Measurements from ENCODE around the gene TMEM91. TPM values are rescaled to one million over a fixed set of nuclear protein-coding genes. Genes with fewer than 3 reads are reported as not detected.

Gene TMEM91
- total and polyA plus RNA-seq, 9 of the 15 experiments (the other 6 are each of a cell fraction or from before 2014, with no cell fraction given), result 1.2 to 5.2 (median 2.7) TPM

GRCh38 chr19:41353466-41354342 is 22.6 kb upstream of the TMEM91 start, which contains the start of gene TGFB1 (continued):
- TF ChIP-seq MECOM (CRISPR knock-in tag; IDR thresholded peaks at IDR 0.05) (no peak), OTX1 (CRISPR knock-in tag; IDR thresholded peaks at IDR 0.05) (peak; percentile 63; the same call in 1 of the 2 replicates), RCOR1 (IDR thresholded peaks at IDR 0.05; ENCODE audit: borderline replicate concordance in 1 of 2, low read depth in 2 of 2, low read length in 2 of 2) (peak in 1 of 2 experiments; percentile 57; a peak in 2 of 4 replicates), PHB2 (IDR thresholded peaks at IDR 0.05; ENCODE audit: low read depth) (no peak), CAMTA2 (CRISPR knock-in tag; conservative IDR thresholded peaks at IDR 0.05) (no peak), ASH1L (IDR thresholded peaks at IDR 0.05; ENCODE audit: borderline replicate concordance, low read depth, partially characterized antibody) (no peak), CXXC5 (CRISPR knock-in tag; IDR thresholded peaks at IDR 0.05) (peak; percentile 87), ID3 (CRISPR knock-in tag; IDR thresholded peaks at IDR 0.05) (no peak), ID3 (tag; IDR thresholded peaks at IDR 0.05) (no peak), ZKSCAN3 (CRISPR knock-in tag; IDR thresholded peaks at IDR 0.05) (no peak), ZFP30 (CRISPR knock-in tag; IDR thresholded peaks at IDR 0.05; ENCODE audit: borderline replicate concordance) (no peak), ZNF280B (CRISPR knock-in tag; IDR thresholded peaks at IDR 0.05) (no peak), SUPT5H (IDR thresholded peaks at IDR 0.05) (0 out of 2 replicates have a peak, but pooled peaks have one; percentile 39), SMARCE1 (IDR thresholded peaks at IDR 0.05) (no peak; the same call in 1 of the 2 replicates), KDM1A (IDR thresholded peaks at IDR 0.05) (no peak)
- TF ChIP-seq, protein P1, sequence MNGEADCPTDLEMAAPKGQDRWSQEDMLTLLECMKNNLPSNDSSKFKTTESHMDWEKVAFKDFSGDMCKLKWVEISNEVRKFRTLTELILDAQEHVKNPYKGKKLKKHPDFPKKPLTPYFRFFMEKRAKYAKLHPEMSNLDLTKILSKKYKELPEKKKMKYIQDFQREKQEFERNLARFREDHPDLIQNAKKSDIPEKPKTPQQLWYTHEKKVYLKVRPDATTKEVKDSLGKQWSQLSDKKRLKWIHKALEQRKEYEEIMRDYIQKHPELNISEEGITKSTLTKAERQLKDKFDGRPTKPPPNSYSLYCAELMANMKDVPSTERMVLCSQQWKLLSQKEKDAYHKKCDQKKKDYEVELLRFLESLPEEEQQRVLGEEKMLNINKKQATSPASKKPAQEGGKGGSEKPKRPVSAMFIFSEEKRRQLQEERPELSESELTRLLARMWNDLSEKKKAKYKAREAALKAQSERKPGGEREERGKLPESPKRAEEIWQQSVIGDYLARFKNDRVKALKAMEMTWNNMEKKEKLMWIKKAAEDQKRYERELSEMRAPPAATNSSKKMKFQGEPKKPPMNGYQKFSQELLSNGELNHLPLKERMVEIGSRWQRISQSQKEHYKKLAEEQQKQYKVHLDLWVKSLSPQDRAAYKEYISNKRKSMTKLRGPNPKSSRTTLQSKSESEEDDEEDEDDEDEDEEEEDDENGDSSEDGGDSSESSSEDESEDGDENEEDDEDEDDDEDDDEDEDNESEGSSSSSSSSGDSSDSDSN (IDR thresholded peaks at IDR 0.05; ENCODE audit: borderline replicate concordance in 1 of 2, low read depth in 2 of 2, low read length in 2 of 2), result peak; percentile 81 to 93; a peak in 3 of 4 replicates
- TF ChIP-seq, protein P2, sequence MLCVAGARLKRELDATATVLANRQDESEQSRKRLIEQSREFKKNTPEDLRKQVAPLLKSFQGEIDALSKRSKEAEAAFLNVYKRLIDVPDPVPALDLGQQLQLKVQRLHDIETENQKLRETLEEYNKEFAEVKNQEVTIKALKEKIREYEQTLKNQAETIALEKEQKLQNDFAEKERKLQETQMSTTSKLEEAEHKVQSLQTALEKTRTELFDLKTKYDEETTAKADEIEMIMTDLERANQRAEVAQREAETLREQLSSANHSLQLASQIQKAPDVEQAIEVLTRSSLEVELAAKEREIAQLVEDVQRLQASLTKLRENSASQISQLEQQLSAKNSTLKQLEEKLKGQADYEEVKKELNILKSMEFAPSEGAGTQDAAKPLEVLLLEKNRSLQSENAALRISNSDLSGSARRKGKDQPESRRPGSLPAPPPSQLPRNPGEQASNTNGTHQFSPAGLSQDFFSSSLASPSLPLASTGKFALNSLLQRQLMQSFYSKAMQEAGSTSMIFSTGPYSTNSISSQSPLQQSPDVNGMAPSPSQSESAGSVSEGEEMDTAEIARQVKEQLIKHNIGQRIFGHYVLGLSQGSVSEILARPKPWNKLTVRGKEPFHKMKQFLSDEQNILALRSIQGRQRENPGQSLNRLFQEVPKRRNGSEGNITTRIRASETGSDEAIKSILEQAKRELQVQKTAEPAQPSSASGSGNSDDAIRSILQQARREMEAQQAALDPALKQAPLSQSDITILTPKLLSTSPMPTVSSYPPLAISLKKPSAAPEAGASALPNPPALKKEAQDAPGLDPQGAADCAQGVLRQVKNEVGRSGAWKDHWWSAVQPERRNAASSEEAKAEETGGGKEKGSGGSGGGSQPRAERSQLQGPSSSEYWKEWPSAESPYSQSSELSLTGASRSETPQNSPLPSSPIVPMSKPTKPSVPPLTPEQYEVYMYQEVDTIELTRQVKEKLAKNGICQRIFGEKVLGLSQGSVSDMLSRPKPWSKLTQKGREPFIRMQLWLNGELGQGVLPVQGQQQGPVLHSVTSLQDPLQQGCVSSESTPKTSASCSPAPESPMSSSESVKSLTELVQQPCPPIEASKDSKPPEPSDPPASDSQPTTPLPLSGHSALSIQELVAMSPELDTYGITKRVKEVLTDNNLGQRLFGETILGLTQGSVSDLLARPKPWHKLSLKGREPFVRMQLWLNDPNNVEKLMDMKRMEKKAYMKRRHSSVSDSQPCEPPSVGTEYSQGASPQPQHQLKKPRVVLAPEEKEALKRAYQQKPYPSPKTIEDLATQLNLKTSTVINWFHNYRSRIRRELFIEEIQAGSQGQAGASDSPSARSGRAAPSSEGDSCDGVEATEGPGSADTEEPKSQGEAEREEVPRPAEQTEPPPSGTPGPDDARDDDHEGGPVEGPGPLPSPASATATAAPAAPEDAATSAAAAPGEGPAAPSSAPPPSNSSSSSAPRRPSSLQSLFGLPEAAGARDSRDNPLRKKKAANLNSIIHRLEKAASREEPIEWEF (CRISPR knock-in tag; IDR thresholded peaks at IDR 0.05), result no peak

All from K562 (cell line).